ENCODE data around the gene PRDX4. TPM values are rescaled to one million over a fixed set of nuclear protein-coding genes. Genes with fewer than 3 reads are reported as not detected.

Gene PRDX4
- total RNA-seq, 2 donors from 2014 or later = 48.4 to 81.1 TPM

DNA sequence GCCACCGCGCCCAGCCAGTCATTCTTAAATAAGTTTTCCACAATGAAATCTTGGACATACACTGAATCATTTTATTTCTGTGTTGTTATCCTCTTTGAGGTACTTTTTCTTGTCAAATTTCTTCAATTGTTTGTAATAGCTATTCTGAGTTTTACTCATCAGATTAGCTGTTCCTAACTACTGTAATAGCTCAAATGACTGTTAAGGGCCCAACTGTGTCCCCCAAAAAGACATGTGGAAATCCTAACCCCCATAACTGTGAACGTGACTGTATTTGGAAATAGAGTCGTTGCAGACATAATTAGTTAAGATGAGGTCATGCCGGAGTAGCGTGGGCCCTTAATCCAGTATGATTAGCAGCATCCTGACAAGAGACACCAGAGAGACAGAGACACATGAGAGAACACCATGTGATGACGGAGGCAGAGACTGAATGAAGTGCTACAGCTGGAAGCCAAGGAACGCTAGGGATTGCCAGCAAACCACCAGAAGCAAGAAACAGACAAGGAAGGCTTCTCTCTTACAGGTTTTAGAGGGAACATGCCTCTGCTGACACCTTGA lies 52.9 kb downstream of the PRDX4 start:
- H3K4me3 Mint-ChIP-seq = no peak overlapping the region
- H3K36me3 Mint-ChIP-seq (ENCODE audit: low read depth) = peaks cover 77% of the 10 kb centered on the region
- H3K4me1 Mint-ChIP-seq = no peaks in the 10 kb centered on the region
- no peaks in the 10 kb centered on the region for H3K9me3 Mint-ChIP-seq
- no peaks in the 10 kb centered on the region for H3K27me3 Mint-ChIP-seq
- ATAC-seq (replicated peaks) = peak; percentile 48
- H3K27ac Mint-ChIP-seq = no peak overlapping the region

DNA sequence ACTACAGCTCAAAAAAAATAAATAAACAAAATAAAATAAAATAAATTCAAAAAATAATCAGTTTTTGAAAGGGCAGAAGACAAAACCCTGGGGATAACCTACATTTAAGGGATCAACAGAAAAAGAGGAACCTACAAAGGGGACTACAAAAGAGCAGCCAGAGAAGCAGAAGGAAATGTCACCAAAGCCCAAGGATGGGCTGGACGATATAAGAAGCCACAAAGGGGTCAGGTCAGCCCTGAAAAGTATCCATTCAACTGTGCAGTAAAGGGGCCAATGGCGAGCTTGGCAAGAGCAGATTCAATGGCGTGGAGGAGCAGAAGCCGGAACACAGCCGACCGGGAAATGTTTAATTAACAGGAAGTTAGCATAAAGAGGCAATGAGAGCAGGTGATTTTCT lies 58.9 kb downstream of the PRDX4 start:
- H3K27ac Mint-ChIP-seq = no peak overlapping the region

DNA sequence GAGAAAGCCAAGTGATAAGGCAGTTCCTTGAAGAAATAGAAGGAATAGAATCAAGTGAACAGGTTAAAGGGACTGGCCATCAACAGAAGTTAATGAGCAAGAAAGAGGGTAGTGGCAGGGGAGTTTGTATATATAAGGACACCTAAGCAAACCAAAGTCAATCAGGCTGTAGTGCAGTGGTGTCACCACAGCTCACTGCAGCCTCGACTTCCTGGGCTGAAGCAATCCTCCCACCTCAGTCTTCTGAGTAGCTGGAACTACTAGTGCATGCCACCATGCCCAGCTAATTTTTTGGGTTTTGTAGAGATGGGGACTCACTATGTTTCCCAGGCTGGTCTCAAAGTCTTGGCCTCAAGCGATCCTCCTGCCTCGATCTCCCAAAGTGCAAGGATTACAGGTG lies 59.9 kb downstream of the PRDX4 start:
- peaks cover 11% of the 10 kb centered on the region for H3K4me1 Mint-ChIP-seq
- H3K27ac Mint-ChIP-seq = no peak overlapping the region
- H3K36me3 Mint-ChIP-seq (ENCODE audit: low read depth) = peaks cover 80% of the 10 kb centered on the region
- no peaks in the 10 kb centered on the region for H3K9me3 Mint-ChIP-seq
- no peak overlapping the region for H3K4me3 Mint-ChIP-seq
- H3K27me3 Mint-ChIP-seq = no peaks in the 10 kb centered on the region
- ATAC-seq (replicated peaks) = no peak

More for the DNA sequence above, 58.9 kb downstream of the PRDX4 start:
- ATAC-seq (replicated peaks) = no peak
- Mint-ChIP-seq H3K4me3 (no peak overlapping the region), H3K4me1 (peaks cover 5% of the 10 kb centered on the region), H3K36me3 (ENCODE audit: low read depth) (peaks cover 79% of the 10 kb centered on the region), H3K27me3 (no peaks in the 10 kb centered on the region), H3K9me3 (no peaks in the 10 kb centered on the region)

DNA sequence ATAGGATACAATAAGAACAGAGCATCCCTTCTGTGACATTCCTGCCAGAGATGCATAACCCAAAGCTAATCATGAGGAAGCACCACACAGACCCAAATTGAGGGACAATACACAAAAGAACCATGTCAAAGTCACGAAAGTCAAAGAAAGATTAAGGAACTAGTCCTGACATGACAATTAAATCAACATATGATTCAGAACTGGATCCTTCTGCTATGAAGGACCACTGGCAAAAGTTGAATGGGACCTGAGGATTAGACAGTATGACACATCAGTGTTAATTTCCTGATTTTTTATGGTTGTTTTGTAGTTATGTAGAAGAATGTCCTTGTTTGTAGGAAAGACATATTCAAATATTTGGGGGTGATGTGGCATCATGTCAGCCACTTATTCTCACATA lies 61.9 kb downstream of the PRDX4 start:
- Mint-ChIP-seq H3K27ac (peak overlapping the region; percentile 25), H3K9me3 (no peaks in the 10 kb centered on the region)

DNA sequence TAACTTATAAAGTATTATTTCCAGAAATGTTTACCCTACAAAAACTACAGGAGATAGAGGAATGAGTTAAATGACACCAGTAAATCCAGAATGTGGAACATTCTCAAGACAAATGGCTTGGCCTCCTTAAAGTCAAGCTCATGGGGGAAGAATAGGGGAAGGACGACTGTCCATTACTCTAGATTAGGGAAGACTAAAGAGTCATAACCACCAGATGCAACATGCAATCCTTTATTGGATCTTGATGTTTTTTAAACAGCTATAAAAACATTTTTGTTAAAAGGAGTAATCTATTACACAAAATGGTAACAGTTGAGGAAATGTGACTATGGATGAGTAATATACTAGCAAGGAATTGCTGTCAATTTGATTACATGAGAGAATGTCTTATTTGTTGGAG lies 64.7 kb downstream of the PRDX4 start:
- Mint-ChIP-seq H3K4me3 (peak overlapping the region; percentile 68), H3K36me3 (ENCODE audit: low read depth) (peaks cover 64% of the 10 kb centered on the region), H3K27me3 (no peaks in the 10 kb centered on the region), H3K9me3 (no peaks in the 10 kb centered on the region), H3K27ac (peak overlapping the region; percentile 91), H3K4me1 (peaks cover 15% of the 10 kb centered on the region)
- ATAC-seq (replicated peaks) = no peak

More for the DNA sequence above, 61.9 kb downstream of the PRDX4 start:
- Mint-ChIP-seq H3K36me3 (ENCODE audit: low read depth) (peaks cover 72% of the 10 kb centered on the region), H3K4me3 (no peak overlapping the region), H3K27me3 (no peaks in the 10 kb centered on the region), H3K4me1 (peaks cover 11% of the 10 kb centered on the region)
- no peak for ATAC-seq (replicated peaks)

DNA sequence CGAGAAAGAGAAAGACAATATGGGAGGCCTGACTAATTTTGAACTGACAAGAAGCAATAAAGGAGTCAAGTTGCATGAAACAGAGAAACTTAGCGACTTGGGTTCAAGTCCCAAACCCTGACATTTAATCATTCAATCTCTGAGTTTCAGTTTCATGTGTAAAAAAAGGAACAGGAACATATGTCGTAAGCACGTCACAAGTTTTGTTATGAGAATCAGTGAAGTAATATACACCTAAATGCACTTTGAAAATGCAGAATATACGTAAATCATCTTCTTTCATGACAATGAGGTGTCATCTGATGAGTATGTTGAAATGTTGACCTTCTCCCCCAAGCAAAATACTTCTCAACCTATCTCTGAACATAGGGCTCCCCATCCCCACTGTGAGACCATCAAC lies 65.4 kb downstream of the PRDX4 start:
- H3K27ac Mint-ChIP-seq = peak overlapping the region; percentile 91
- no peaks in the 10 kb centered on the region for H3K27me3 Mint-ChIP-seq
- peaks cover 62% of the 10 kb centered on the region for H3K36me3 Mint-ChIP-seq (ENCODE audit: low read depth)
- peaks cover 15% of the 10 kb centered on the region for H3K4me1 Mint-ChIP-seq
- ATAC-seq (replicated peaks) = peak; percentile 92
- no peaks in the 10 kb centered on the region for H3K9me3 Mint-ChIP-seq
- H3K4me3 Mint-ChIP-seq = peak overlapping the region; percentile 68

Other genes starting within 250 kb of the PRDX4 start
- gene ACOT9, start 75.8 kb downstream of the PRDX4 start, total RNA-seq = 10 to 100 TPM; 34.5 to 40.1 TPM
- gene SAT1, start 115.7 kb downstream of the PRDX4 start, total RNA-seq = 100 to 1,000 TPM in 1 of 2 donors, 10 to 100 TPM in 1; 94.7 to 189 TPM
- gene APOO, start 240.4 kb downstream of the PRDX4 start, total RNA-seq = 10 to 100 TPM; 15.3 to 25.4 TPM
- gene CXorf58, start 240.5 kb downstream of the PRDX4 start, total RNA-seq = under 1 TPM in 1 of 2 donors, not detected in 1; 0.58 TPM

Data from activated T-helper 17 cell treated with anti-CD3 and anti-CD28 coated beads, Interleukin-2, amount 50 U/mL, for 72 hours (primary cell).